HG02938 (cell line): ENCODE results near the gene HLCS.

Source experiments
- ATAC-seq: cut with Tn5 transposase; IDR thresholded peaks from one replicate; pipeline ENCODE4 v1.9.1; 2021; ENCODE audit warnings: mild to moderate bottlenecking, moderate library complexity; ENCODE audit not compliant: unreplicated experiment

The HLCS gene

GRCh38 chr21:36784947-36785346 lies 181.5 kb downstream of the HLCS start:
- ATAC-seq, result no peak

GRCh38 chr21:36783612-36784374 lies 182.7 kb downstream of the HLCS start:
- ATAC-seq, result no peak

- ATAC-seq, result no peak
Measured at GRCh38 chr21:36780861-36781260, 185.6 kb downstream of the HLCS start.

GRCh38 chr21:36776981-36777617 lies 189.4 kb downstream of the HLCS start:
- no peak for ATAC-seq

GRCh38 chr21:36773995-36774394 lies 192.5 kb downstream of the HLCS start:
- ATAC-seq, result no peak

- no peak for ATAC-seq
Measured at GRCh38 chr21:36773117-36773516, 193.4 kb downstream of the HLCS start.

GRCh38 chr21:36769051-36769839 lies 197.2 kb downstream of the HLCS start:
- ATAC-seq, result no peak

- ATAC-seq, result no peak
Measured at GRCh38 chr21:36768496-36768895, 198.0 kb downstream of the HLCS start.

GRCh38 chr21:36767096-36767495 lies 199.4 kb downstream of the HLCS start:
- ATAC-seq, result no peak

- ATAC-seq, result no peak
Measured at GRCh38 chr21:36766511-36766910, 200.0 kb downstream of the HLCS start.

GRCh38 chr21:36765229-36765628 lies 201.2 kb downstream of the HLCS start:
- ATAC-seq, result no peak

GRCh38 chr21:36763305-36763704 lies 203.2 kb downstream of the HLCS start:
- no peak for ATAC-seq

- ATAC-seq, result no peak
Measured at GRCh38 chr21:36762642-36763041, 203.8 kb downstream of the HLCS start.

GRCh38 chr21:36761685-36762084 lies 204.8 kb downstream of the HLCS start:
- ATAC-seq, result no peak

- no peak for ATAC-seq
Measured at GRCh38 chr21:36759348-36760083, 207.0 kb downstream of the HLCS start.

- ATAC-seq, result no peak
Measured at GRCh38 chr21:36757196-36757595, 209.3 kb downstream of the HLCS start.

- ATAC-seq, result no peak
Measured at GRCh38 chr21:36756527-36756926, 209.9 kb downstream of the HLCS start.

GRCh38 chr21:36754241-36754898 lies 212.1 kb downstream of the HLCS start:
- ATAC-seq, result no peak

GRCh38 chr21:36753556-36753955 lies 212.9 kb downstream of the HLCS start:
- ATAC-seq, result no peak

- ATAC-seq, result no peak
Measured at GRCh38 chr21:36751383-36751782, 215.1 kb downstream of the HLCS start.

GRCh38 chr21:36750576-36750959 lies 215.9 kb downstream of the HLCS start:
- no peak for ATAC-seq
